PC-3 (cell line): ENCODE results near the gene GPR52. TPM values are rescaled to one million over a fixed set of nuclear protein-coding genes. Genes with fewer than 3 reads are reported as not detected.

Experiments used
- ATAC-seq: fragments of 200-7000 bp; cut with Tn5 transposase; 2 replicates; pipeline ENCODE4 v1.9.1; 2020; ENCODE audit warnings: mild to moderate bottlenecking, moderate library complexity
- BruUV-seq: library from RNA; stranded (reverse); fragments of 400-500 nt; replicated peaks from 2 replicates; lab custom pipeline; 2021; lab: Mats Ljungman, UMichigan
- CTCF ChIA-PET: fragments of 300-600 bp; sonication (Branson Sonifier 250); formaldehyde crosslinking; loops from one replicate; lab custom pipeline; 2022; ENCODE audit warnings: antibody characterized with exemption; lab: Charles Lee
- POLR2A ChIA-PET: fragments of 300-600 bp; sonication (Branson Sonifier 250); formaldehyde crosslinking; loops from one replicate; lab custom pipeline; 2022; ENCODE audit warnings: antibody characterized with exemption; ENCODE audit not compliant: unreplicated experiment; lab: Charles Lee
- DNase-seq: peaks from one replicate; pipeline ENCODE4 v3.0.0-alpha.2; 2015
- H2AFZ ChIP-seq: fragments of 300-600 bp; sonication (generic); 2 replicates; pipeline ENCODE4 v1.6.0; 2016; ENCODE audit warnings: antibody characterized with exemption, low read length
- H3F3A ChIP-seq: fragments of 300-600 bp; sonication (generic); one replicate; pipeline ENCODE4 v1.6.0; 2017; ENCODE audit warnings: antibody characterized with exemption, low read length, control low read depth, mild to moderate bottlenecking; ENCODE audit not compliant: unreplicated experiment
- H3K27ac ChIP-seq: fragments of 300-600 bp; sonication (generic); 2 replicates; pipeline ENCODE4 v1.5.1; 2016; ENCODE audit warnings: mild to moderate bottlenecking, low read length
- H3K27me3 ChIP-seq: fragments of 300-600 bp; sonication (generic); 2 replicates; pipeline ENCODE4 v1.6.1; 2016; ENCODE audit warnings: low read length, mixed read lengths
- H3K36me3 ChIP-seq: fragments of 300-600 bp; sonication (generic); 2 replicates; pipeline ENCODE4 v1.6.1; 2016; ENCODE audit warnings: low read depth, mixed run types, low read length, mixed read lengths
- H3K4me1 ChIP-seq: fragments of 300-600 bp; sonication (generic); 2 replicates; pipeline ENCODE4 v1.5.1; 2016; ENCODE audit warnings: low read length; ENCODE audit not compliant: insufficient read depth
- H3K4me2 ChIP-seq: fragments of 300-600 bp; sonication (generic); 2 replicates; pipeline ENCODE4 v1.6.0; 2016; ENCODE audit warnings: low read length
- H3K4me3 ChIP-seq: fragments of 300-600 bp; sonication (generic); 2 replicates; pipeline ENCODE4 v1.5.1; 2016; ENCODE audit warnings: mild to moderate bottlenecking, low read length, mixed read lengths
- H3K79me2 ChIP-seq: fragments of 300-600 bp; sonication (generic); 2 replicates; pipeline ENCODE4 v1.6.1; 2017; ENCODE audit warnings: low read length, mixed read lengths
- H3K9ac ChIP-seq: fragments of 300-600 bp; sonication (generic); 2 replicates; pipeline ENCODE4 v1.6.0; 2016; ENCODE audit warnings: mild to moderate bottlenecking, low read length
- H3K9me2 ChIP-seq: fragments of 300-600 bp; sonication (generic); replicated peaks from 2 replicates; pipeline ENCODE4 v1.6.1; 2016; ENCODE audit warnings: mixed run types, low read length, mixed read lengths
- H3K9me3 ChIP-seq: fragments of 300-600 bp; sonication (generic); 2 replicates; pipeline ENCODE4 v1.6.1; 2016; ENCODE audit warnings: low read length, mixed read lengths
- H4K20me1 ChIP-seq: fragments of 300-600 bp; sonication (generic); 2 replicates; pipeline ENCODE4 v1.6.1; 2016; ENCODE audit warnings: low read length, mixed read lengths
- EZH2 ChIP-seq: fragments of 300-600 bp; sonication (generic); IDR thresholded peaks from one replicate; pipeline ENCODE4 v1.6.1; 2017; ENCODE audit warnings: antibody characterized with exemption, mild to moderate bottlenecking, low read length; ENCODE audit not compliant: unreplicated experiment
- EZH2phosphoT487 ChIP-seq: fragments of 300-600 bp; sonication (generic); IDR thresholded peaks from 2 replicates; pipeline ENCODE4 v1.6.1; 2018; ENCODE audit warnings: mild to moderate bottlenecking, antibody characterized with exemption, low read length, borderline replicate concordance
- intact Hi-C: fragments of 100-400 bp; cut with micrococcal nuclease; formaldehyde crosslinking; loops from 2 replicates; pipeline ENCODE4 v1.9.0; 2023
- total RNA-seq: library from RNA; depleted of rRNA; stranded (reverse); fragments of >200 nt; gene quantifications from 2 replicates; pipeline ENCODE4 v1.2.3, GENCODE V29; 2014
- TF ChIP-seq, protein P1 (sequence below): fragments of 300-600 bp; sonication (generic); conservative IDR thresholded peaks from 2 replicates; pipeline ENCODE4 v1.5.1; 2017; ENCODE audit warnings: antibody characterized with exemption, low read depth, mild to moderate bottlenecking, low read length

Gene GPR52
- total RNA-seq, 1 experiment from 2014 or later = 0.44 TPM

DNA sequence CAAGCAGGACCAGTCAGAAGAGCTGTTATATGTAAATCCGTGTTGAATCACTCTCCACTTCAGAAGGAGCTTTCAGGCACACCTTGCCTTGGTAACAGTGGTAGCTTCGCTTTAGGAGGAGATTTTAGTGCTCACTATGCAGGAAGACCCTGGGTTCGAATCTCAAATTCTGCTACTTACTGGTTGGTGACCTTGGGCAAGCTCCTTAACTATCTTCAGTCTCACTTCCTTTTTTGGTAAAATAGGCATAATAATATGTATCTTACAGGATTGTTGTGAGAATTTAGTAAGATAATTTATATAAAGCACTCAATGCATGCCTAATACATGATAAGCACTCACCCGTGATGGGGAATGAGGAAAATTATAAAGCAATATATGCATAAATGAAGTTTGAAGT is 46.7 kb upstream of the GPR52 start:
- DNase-seq (no peak), ATAC-seq (no peak)
- BruUV-seq = no TSS peak
- Histone ChIP-seq H3F3A (no peaks in the 10 kb centered on the region), H3K27ac (no peak overlapping the region), H3K4me1 (peaks cover 10% of the 10 kb centered on the region), H3K36me3 (no peaks in the 10 kb centered on the region), H3K4me3 (no peak overlapping the region), H3K79me2 (no peaks in the 10 kb centered on the region), H3K27me3 (no peaks in the 10 kb centered on the region), H3K4me2 (no peak overlapping the region), H3K9me3 (no peaks in the 10 kb centered on the region), H4K20me1 (peaks cover 3% of the 10 kb centered on the region; the same call in 1 of the 2 replicates), H3K9ac (no peak overlapping the region), H2AFZ (no peak overlapping the region), H3K9me2 (no peaks in the 10 kb centered on the region)
- TF ChIP-seq, protein P1, sequence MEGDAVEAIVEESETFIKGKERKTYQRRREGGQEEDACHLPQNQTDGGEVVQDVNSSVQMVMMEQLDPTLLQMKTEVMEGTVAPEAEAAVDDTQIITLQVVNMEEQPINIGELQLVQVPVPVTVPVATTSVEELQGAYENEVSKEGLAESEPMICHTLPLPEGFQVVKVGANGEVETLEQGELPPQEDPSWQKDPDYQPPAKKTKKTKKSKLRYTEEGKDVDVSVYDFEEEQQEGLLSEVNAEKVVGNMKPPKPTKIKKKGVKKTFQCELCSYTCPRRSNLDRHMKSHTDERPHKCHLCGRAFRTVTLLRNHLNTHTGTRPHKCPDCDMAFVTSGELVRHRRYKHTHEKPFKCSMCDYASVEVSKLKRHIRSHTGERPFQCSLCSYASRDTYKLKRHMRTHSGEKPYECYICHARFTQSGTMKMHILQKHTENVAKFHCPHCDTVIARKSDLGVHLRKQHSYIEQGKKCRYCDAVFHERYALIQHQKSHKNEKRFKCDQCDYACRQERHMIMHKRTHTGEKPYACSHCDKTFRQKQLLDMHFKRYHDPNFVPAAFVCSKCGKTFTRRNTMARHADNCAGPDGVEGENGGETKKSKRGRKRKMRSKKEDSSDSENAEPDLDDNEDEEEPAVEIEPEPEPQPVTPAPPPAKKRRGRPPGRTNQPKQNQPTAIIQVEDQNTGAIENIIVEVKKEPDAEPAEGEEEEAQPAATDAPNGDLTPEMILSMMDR = no peak
- TF ChIP-seq EZH2 (no peak), EZH2phosphoT487 (no peak)
- ChIA-PET POLR2A (no interaction called here), CTCF (no interaction called here)
- intact Hi-C loops = no loop called here

- ChIA-PET CTCF (no interaction called here), POLR2A (no interaction called here)
- TF ChIP-seq, protein P1 = no peak
- TF ChIP-seq EZH2 = no peak
- TF ChIP-seq EZH2phosphoT487 = no peak
- no peaks in the 10 kb centered on the region for H3K9me2 ChIP-seq
- H3K36me3 ChIP-seq = no peaks in the 10 kb centered on the region
- intact Hi-C loops = no loop called here
- no peak overlapping the region for H3K4me3 ChIP-seq
- H3K79me2 ChIP-seq = no peaks in the 10 kb centered on the region
- no peaks in the 10 kb centered on the region for H3K9me3 ChIP-seq
- H2AFZ ChIP-seq = no peak overlapping the region
- H3F3A ChIP-seq = no peaks in the 10 kb centered on the region
- no peak overlapping the region for H3K27ac ChIP-seq
- ATAC-seq (peak; percentile 87), DNase-seq (peak; percentile 30)
- no peaks in the 10 kb centered on the region for H3K27me3 ChIP-seq
- H3K4me1 ChIP-seq = peaks cover 10% of the 10 kb centered on the region
- no peak overlapping the region for H3K9ac ChIP-seq
- H4K20me1 ChIP-seq = peaks cover 3% of the 10 kb centered on the region; the same call in 1 of the 2 replicates
- no peak overlapping the region for H3K4me2 ChIP-seq
- no TSS peak for BruUV-seq
Measured at GRCh38 chr1:174405219-174405618, 42.5 kb upstream of the GPR52 start.

DNA sequence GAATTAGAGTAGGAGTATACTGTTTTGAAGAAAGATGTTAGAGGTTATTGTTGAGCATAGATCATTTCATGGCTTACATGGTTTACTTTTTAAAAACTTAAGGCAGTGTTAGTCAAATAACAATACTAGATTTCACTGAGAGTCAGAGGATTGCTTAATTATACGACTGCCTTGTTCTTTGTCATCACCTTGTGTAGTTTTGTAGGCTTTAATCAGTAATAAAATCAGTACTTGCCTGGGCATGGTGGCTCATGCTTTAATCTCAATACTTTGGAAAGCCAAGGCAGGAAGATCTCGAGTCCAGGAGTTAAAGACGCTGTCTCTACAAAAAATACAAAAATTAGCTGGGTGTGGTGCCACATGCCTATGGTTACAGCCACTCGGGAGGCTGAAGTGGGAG is 41.3 kb upstream of the GPR52 start:
- H3K9me3 ChIP-seq = no peaks in the 10 kb centered on the region
- no TSS peak for BruUV-seq
- no peaks in the 10 kb centered on the region for H3K9me2 ChIP-seq
- no peak overlapping the region for H3K4me2 ChIP-seq
- ATAC-seq (no peak), DNase-seq (no peak)
- TF ChIP-seq EZH2 = no peak
- TF ChIP-seq, protein P1 = no peak
- no peak for TF ChIP-seq EZH2phosphoT487
- intact Hi-C loops = no loop called here
- peaks cover 10% of the 10 kb centered on the region for H3K4me1 ChIP-seq
- H3K79me2 ChIP-seq = no peaks in the 10 kb centered on the region
- H3K27me3 ChIP-seq = no peaks in the 10 kb centered on the region
- H2AFZ ChIP-seq = no peak overlapping the region
- peaks cover 3% of the 10 kb centered on the region; the same call in 1 of the 2 replicates for H4K20me1 ChIP-seq
- H3K36me3 ChIP-seq = no peaks in the 10 kb centered on the region
- CTCF ChIA-PET = no interaction called here
- H3K27ac ChIP-seq = no peak overlapping the region
- POLR2A ChIA-PET = no interaction called here
- no peaks in the 10 kb centered on the region for H3F3A ChIP-seq
- no peak overlapping the region for H3K9ac ChIP-seq
- no peak overlapping the region for H3K4me3 ChIP-seq
